H4 (cell line): ENCODE data around the gene BCAR3. TPM values are rescaled to one million over a fixed set of nuclear protein-coding genes. Genes with fewer than 3 reads are reported as not detected.

Experiments used
- DNase-seq: peaks from one replicate; pipeline ENCODE4 v3.0.0-alpha.2; 2015; ENCODE audit warnings: low spot score
- total RNA-seq: library from RNA; depleted of rRNA; stranded (reverse); fragments of >200 nt; shearing (Covaris generic); gene quantifications from 2 replicates; pipeline ENCODE4 v1.2.3, GENCODE V29; 2014

The BCAR3 gene
- total RNA-seq, 1 experiment from 2014 or later: 23.7 TPM

DNA sequence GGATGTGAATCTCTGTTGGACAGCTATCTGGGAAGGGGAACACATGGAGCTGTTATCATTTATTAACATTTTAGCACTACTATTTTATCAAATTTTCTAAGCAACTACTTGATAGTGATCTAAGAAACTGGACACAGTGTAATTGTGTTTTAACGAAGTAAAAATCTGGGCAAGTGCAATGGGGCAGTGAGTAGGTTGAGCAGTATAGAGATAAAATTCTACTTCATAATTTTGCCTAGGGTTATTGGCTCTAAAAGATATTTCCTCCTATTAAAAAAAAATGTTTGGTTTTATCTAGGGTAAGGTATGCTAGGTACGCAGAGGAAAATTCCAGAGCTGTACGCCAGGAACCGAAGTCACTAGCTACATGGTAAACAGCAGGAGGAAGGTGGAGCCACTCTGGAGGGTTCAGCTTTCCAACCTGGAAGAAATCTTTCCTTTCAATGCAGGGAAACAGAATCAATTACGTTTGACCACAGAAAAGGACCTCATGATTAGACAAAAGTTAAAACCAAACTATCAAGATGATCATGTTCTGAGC is 43.3 kb downstream of the BCAR3 start:
- no peak for DNase-seq

DNA sequence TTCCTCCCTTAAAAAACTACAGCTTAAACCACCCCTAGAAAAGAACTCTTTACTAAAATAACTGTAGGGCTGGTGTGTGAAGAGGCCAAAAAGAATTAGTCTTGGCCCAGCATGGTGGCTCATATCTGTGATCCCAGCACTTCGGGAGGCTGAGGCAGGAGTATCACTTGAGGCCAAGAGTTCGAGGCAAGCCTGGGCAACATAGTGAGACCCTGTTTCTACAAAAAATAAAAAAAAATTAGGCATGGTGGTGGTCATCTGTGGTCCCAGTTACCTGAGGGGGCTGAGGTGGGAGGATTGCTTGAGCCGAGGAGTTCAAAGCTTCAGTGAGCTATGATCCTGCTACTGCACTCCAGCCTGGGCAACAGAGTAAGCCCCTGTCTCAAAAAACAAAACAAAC is 44.9 kb downstream of the BCAR3 start:
- no peak for DNase-seq

DNA sequence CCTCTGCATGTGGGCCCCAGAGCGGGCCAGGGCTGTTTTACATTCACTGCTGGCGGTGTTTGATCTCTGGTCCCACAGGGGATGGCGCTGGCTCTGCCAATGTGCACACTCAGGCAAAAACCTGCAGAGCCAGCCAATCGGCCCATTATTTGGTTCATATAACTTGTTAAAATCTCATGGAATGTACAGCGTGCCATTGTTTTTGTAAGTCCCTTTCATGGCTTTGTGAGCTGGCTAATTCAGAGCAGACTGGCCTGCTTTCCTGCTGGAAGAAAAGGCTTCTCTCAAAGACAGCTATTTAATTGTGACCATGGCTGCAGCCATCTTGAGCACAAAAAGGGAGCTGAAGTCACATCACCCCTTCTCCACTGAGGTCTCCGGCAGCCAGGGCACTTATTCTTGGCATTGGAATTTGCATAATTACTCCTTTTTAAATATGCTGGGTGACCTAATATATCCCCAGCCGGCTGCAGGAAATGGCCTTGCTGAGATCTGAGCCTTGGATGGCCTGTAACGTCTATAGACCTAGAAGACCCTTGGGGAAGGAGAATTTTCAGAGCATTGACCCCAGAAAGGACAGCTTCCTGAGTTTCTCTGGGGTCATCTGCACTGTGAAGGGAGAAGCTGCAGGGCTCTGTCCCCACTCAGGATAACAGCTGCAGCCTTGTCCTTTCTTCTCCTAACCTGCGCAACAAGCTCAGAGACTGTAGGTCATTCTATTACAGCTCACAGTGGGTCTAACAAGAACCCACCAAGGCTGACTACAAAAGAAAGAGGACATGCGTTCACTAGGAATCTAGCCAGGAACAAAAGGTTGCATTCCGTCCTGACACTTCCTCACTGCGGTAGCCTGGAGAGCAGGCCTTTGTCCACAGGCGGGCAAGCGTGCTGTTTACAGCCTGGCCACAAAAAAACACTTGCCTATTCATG is 45.8 kb downstream of the BCAR3 start:
- DNase-seq: no peak

DNA sequence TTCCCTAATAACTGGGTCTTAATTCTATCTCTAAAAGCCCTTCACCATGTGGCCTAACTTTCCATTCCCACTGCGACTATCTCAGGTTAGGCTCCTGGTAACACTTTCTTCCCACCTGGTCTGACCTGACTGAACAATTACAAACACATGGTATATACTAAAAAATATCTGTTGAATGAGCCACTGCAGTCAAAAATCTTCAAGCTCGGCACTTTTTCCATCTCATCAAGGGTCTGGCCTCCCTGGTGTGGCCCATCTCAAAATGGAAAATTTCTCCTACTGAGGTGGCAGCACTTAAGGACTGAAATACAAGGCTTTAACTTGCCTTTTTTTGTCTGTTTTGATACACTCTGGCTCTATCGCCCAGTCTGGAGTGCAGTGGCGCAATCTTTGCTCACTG is 48.3 kb downstream of the BCAR3 start:
- no peak for DNase-seq

DNA sequence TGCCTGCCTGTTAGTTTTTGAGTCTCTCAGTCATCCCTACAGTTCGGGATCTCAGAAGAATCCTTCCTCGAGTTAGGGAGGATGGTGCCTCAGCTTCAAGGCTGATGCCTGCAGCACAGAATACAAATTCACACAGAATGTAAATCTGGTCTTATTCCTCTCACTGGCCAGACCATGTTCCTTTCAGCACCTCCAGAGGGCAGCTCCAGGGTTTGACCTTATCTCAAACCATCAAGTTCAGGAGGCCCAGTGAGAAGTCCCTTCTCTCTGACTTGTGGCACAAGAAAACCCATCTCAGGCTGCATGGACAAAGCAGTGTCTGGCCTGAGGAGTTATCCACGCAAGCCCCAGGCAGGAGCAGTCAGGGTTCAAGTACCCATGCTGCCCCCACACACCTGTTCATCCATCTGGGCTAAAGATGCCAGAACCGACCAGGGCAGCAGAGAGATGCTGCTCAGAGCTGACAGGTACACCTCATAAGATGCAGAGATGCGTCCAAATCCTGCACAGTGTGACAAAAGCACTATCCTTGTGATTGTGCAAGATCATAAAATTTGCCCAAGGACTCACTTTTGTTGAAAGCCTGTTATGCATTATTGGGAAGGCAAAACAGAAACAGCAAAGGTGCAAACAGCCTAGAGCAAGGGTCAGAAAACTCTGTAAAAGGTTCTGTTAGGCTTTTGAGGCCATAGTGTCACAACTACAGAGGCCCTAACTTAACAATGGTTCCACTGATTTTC is 49.8 kb downstream of the BCAR3 start:
- peak; percentile 19 for DNase-seq

DNA sequence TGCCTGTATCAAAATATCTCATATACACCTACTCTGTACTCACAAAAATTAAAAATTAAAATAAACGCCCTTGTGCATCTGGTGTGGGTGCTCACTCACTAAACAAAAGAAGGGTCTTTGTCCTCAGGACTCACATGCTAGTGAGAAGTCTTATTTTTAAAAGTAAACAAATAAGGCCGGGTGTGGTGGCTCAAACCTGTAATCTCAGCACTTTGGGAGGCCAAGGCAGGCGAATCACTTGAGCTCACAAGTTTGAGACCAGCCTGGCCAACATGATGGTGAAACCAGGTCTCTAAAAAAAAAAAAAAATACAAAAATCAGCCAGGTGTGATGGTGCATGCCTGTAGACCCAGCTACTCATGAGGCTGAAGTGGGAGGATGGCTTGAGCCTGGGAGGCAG is 51.5 kb downstream of the BCAR3 start:
- no peak for DNase-seq

DNA sequence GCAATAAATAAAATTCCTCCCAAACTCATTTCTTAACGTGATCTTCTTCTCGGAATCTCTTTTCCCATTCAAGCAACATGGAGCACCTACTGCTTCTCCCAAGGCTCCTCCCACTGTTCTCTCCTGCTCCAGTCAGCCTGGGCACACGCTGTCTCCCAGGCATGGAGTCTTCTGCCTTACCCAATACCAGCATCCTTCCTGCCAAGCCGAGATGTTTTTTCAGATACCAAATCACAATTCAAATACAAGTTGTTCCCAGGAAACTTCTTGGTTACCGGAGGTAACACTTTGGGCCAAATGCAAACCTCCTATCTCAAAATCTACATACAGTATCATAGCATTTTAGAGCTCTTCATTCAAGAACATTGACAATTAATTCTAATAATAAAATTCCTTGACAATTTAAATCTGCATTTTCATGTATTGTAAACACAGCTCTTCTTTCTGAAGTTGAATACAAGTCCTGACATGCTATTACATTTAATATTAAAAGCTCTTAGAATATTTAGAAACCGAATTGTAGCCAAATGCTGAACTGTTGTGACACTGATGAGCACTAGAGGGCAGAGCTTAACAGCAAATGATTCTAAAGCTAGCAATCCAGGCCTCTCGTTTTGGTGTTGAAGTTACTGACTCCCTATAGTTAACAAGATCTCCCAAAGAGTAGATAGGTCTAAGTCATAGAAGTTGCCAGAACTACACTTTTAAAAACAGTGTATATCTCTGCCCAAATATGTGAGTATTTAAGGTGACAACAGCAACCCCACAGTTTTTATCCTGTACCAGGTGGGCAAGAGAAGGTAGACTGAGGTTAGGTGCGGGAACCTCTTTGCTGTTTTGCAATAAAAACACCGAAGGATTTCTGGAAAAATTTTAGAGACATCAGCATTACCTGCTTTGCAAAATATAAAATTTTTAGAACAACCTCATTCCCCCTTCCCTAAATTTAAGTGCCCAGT is 52.3 kb downstream of the BCAR3 start:
- peak; percentile 54 for DNase-seq

DNA sequence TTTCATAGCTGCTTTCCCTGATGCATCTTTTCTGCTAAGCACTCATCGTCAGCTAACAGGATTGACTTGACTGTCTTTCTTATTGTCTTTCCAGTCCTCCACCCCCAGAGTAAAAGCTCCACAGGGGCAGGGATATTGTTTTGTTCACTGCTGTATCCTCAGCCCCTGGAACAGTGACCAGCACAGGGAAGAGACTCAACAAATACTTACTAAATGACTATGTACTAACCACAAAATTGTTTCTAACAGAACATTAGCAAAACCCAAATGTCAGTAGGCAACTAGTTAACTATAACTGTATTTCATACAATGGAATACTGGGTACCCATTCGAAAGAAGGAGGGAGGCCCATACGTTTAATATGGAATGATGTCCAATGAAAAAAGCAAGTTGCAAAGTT is 53.0 kb downstream of the BCAR3 start:
- DNase-seq: no peak

DNA sequence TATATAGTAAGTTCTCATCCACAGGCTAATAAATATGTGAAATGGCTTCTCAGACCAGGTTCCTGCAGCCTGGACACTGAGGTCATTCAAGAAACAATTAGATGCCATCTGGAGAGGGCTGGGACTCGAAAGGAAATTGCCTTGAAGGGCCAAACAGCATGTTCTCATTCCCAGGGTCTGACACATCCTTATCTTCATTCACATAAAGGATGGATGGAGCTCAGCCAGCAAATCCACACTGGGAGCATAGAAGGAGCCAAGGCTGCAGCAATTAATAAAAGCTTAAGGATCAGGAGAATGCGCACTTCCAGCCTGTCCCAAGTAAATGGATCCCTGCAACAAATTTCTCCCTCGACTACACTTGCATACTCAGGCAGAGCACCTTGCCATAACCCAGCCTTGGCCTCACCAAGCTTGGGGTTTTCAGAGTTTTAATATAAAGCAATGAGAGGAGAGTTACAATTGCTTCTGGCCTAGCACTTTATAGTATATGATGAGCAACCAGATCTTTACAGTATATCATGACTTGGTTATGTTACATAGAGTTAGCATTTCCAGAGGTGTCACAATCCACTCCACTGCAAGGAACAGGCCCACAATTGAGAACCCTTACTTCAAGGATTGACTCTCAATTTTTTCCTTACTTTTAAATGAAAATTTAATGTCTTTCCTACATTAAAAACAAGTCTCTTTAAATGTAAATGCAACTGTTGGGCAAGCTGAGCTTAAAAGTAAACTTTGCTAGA is 55.9 kb downstream of the BCAR3 start:
- DNase-seq: peak; percentile 48

DNA sequence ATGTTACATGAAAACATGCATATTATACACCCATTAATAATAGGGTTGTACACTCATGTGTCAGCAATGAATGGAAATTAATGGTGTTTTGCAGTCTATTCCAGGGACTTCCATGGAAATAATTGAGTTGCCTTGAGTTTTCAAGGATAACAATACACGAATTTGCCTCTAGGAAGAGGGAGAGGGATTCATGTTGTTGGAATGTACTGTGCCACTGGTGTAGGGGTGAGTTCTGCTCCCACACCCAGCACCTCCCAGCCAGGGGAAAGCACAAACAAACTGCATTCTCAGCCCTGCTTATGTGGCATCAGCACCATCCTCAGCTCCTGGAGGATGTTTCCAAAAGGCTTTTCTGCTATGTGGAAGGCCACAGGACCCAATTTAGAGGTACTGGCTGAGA is 57.8 kb downstream of the BCAR3 start:
- DNase-seq: no peak

DNA sequence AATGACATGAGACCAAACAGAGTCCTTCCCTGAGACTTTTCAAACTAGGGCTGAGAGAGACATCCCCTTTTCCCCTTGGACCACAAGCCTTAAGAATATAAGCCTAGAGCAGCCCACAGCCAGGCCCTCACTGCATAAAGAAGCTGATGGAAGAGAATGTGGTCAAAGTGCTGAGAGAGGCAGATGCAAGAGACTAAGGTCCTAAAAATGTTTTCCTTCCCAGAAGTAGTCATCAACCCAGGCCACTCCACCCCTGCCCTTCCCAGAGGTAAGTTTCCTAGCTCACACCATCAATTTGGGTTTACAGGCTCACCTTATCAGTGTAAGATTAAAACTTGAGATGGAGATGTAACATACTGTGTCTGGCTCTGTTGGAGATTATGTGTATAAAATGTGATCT is 58.2 kb downstream of the BCAR3 start:
- no peak for DNase-seq

DNA sequence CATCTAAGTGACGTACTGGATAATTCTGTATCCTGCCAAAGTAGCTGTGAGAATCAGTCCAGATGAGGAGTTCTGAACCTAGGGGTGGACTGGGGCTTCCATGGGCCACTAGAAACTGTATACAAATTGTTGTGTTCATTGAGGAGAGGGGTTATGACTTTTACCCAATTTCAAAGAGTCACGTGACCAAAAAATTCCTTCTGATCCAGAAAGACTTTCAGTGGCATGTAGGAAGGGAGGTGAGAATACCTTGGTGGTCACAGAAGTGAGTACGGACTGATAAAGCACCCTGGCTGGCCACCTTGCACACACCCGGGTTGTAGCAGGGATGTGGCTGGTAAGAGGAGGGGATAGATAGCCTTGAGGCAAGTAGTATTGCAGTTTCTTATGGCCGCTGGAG is 60.4 kb downstream of the BCAR3 start:
- DNase-seq: no peak

DNA sequence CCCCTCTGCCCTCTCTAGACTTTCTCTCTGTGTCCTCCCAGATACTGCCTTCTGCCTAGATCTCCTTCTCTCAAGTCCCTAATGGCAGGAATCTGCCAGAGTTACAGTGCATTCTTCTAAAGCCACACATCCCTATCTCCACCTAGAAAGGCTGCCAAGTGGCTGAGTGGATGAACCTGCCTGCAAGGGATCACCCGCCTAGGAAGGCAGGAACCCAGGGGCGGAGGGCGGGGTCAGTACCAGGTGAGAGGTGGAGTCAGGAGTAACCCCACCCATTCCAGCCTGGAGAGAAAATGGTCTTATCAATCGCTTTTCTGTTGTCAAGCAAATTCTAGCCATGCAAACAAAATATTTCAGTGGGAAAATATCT is 60.8 kb downstream of the BCAR3 start:
- DNase-seq: no peak

DNA sequence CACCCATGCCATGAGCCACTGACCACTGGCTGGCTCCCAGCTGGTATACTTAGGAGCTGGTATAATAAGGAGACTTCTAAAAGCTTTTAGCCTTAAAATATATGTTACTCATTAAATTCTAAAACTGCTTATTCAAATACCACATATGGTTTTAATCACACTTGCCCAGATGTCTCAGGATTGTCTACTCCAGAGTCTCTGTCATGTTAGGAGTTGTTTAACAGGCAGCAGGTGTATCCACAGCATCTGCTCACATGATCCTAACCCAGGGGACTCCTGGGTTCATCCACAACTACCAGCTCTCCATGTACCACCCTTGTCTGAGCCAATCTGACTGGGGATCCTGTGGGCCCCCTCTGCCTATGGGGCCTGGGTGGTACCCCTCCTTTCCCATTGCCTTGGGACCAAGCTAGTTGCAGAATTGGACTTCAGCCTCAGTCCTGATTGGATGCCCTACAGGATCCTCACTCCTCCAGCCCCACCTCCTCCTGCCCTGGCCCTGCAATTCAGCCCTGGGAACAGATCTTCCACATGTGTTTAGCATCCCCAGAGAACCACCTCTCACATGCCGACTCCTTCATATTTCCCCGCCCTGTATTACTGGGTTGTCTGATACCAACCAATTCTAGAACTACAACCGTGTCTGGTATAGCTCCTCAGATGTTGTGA is 61.3 kb downstream of the BCAR3 start:
- no peak for DNase-seq

DNA sequence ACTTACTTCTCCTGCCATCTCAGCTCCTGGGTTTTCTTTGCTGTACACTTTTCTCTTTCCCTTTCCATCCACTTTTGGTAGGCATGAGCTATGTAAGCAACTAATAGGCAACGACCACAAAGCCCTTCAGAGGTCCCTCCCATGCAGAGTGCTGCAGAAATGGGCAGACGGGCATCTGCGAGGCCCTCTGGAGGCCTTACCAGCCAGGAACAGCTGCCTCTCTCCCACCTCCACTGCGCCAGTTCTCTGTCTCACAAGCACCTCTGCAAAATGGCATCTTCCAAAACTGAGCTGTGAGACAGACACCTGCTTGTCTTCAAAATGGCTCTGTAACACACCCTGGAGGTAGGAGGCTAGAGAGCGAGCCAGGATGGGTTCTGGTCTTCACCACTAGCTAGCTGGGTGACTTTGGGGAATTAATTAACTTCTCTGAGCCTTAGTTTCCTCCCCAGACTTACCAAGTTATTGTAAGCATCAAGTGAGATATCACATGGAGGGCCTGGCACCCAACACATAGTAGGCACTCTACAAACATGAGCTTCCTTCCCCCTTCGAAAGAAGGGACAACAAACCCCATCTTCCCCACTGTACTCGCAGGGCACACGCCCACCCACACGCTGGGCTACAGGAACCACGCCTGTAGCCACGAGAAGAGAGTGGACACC is 62.0 kb downstream of the BCAR3 start:
- no peak for DNase-seq

DNA sequence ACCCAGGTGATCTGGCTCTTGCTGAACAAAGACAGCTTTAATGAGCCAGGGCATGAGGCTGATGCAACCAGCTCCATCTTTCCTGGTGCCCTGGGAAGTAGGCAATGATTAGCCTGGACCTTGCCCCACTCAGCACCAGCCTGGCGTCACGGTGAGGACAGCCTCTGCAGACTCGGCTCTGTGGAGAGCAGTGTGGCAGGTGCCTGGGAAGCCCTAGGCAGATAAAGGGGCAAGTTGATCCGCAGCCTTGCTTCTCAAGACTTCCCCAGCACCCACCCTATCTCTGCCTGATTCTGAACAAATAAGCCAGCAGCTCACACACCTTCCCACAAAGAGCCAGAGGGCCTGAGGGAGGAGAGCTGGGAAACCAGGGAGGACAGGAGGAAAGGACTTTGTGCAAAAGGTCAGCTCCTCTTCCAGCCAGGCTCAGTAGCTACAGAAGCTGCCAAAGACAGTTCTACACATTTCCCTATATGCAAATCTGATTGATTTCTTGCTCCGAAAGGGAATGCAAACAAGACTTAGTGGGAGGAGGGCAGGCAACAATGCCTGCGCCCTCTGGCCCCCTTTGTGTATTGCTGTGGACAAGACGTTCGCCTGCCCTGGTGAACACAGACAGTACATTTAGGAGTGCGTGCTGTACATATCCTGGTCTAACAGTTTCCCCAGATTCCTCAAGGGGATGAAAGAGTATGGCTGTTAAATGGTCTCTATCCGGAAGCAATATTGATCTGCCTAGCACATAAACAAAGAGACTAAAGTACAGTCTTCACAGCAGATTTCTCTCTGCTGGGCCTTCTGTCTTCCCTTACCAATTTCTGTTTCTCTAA is 63.8 kb downstream of the BCAR3 start:
- DNase-seq: no peak

DNA sequence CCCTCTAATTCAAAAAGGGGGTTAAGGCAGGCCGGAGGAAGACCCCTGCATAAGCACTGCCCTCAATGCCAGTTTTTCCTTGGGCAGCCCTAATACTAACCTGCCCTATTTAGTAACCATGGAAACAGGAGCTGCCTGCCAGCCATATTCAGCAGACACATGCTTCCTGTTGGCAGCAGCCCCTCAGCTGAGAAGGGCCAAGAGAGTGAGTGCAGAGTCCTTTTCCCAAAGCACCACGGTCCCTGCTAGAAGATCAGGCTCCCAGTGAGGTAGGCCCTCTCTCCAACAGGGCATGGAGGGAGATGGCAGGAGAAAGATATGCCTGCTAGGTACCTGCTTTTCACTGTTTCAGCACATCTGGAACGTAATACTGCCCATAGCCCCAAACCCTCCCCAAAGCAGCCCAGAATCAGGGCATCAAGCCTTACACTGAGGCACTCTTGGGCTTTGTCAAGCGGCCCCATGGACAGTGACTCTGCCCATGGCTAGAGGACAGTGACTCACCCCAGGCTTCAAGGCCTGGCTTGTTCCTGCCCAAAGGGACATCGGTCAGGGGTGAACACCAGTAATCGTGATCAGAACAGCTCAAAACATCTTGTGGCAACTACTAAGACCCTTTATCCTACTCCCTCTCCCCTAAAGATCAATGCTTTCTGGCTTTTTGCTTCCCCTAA is 64.5 kb downstream of the BCAR3 start:
- DNase-seq: peak; percentile 16

DNA sequence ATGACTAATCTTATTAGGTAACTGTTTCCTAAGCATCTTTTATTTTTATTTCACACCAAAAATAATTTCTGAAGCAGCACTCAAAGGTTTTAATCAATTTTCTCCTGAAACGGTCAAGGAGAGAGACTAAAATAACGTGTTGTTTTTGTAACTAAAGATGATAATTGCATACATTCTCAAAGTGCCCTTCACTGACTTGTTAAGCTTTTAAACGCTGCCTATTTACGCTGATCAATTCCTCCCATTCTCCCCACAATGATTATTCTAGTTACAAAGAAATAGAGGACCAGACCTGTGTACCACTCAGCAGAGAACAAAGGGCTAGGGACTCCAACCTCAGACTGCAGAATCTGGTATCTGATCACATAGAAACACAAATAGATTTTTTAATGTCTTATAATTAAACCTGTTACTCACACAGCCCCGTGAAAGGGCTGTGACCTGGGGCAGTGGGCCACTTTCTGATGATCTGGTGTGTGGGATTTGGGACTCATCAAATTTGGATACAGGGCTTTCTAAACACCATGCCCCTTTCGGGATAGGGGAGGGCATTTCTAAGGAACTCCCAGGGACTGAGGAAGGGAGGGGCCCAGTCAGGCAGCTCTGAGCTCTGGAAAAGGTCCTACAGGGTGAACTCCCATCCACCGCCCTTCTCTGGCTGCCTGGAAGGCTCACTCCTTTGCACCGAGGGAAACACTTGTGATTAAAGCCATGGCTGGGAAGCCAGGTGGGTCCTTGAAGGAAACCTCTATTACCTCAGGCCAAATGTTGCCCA is 65.2 kb downstream of the BCAR3 start:
- DNase-seq: peak; percentile 18
